SK-N-SH (cell line): ENCODE data around the gene TIGIT. TPM values are rescaled to one million over a fixed set of nuclear protein-coding genes. Genes with fewer than 3 reads are reported as not detected.

Source experiments
- CTCF ChIA-PET: fragments of 300-600, 350-600 bp; formaldehyde crosslinking; extraction: SDS; loops from one replicate; lab custom pipeline; 2021; lab: Yijun Ruan, JAX
- POLR2A ChIA-PET: fragments of 350-600 bp; sonication (Branson Sonifier 250); formaldehyde crosslinking; extraction: SDS; loops from one replicate; lab custom pipeline; 2020; ENCODE audit warnings: antibody characterized with exemption, inconsistent platforms; lab: Yijun Ruan, JAX
- DNase-seq: peaks from one replicate; pipeline ENCODE4 v3.0.0; 2012
- H2AFZ ChIP-seq: fragments of 200-600 bp; sonication (generic); 2 replicates; pipeline ENCODE4 v1.8.1; 2016; ENCODE audit warnings: antibody characterized with exemption, mild to moderate bottlenecking, low read depth
- H3F3A ChIP-seq: fragments of 200-600 bp; sonication (generic); replicated peaks from 2 replicates; pipeline ENCODE3; 2016; ENCODE audit warnings: antibody characterized with exemption, mild to moderate bottlenecking; ENCODE audit not compliant: insufficient read depth
- H3K27ac ChIP-seq, 2 experiments: fragments of 200-500 bp in 1 of 2; fragments of 200-600 bp in 1 of 2; sonication (Bioruptor generic) in 1 of 2; sonication (generic), shearing (Covaris generic) in 1 of 2; 2 replicates each; pipeline versions ENCODE4 v1.5.1 to v1.6.1; 2014 to 2016; ENCODE audit warnings: low read depth in 2 of 2, inconsistent platforms in 1 of 2, low read length in 1 of 2, mild to moderate bottlenecking in 1 of 2, mixed read lengths in 1 of 2
- H3K27me3 ChIP-seq: fragments of 200-600 bp; sonication (generic), shearing (Covaris generic); 2 replicates; pipeline ENCODE4 v1.6.1; 2016; ENCODE audit warnings: mixed run types; ENCODE audit not compliant: insufficient read depth
- H3K36me3 ChIP-seq, 2 experiments: fragments of 200-500 bp in 1 of 2; fragments of 200-600 bp in 1 of 2; sonication (Bioruptor generic) in 1 of 2; sonication (generic) in 1 of 2; replicated peaks in 1 of 2; 2 replicates each; pipeline versions ENCODE3 to v1.5.1; 2014 to 2016; ENCODE audit warnings: low read length in 1 of 2, mild to moderate bottlenecking in 1 of 2; ENCODE audit not compliant: insufficient read depth in 2 of 2, control insufficient read depth in 1 of 2
- H3K4me1 ChIP-seq, 2 experiments: fragments of 200-500 bp in 1 of 2; fragments of 200-600 bp in 1 of 2; sonication (Bioruptor generic) in 1 of 2; sonication (generic), shearing (Covaris generic) in 1 of 2; 2 replicates each; pipeline versions ENCODE4 v1.5.1 to v1.6.1; 2014 to 2016; ENCODE audit warnings: low read depth in 1 of 2, low read length in 1 of 2, mixed run types in 1 of 2; ENCODE audit not compliant: insufficient read depth in 2 of 2, control insufficient read depth in 1 of 2
- H3K4me2 ChIP-seq: fragments of 200-600 bp; sonication (generic), shearing (Covaris generic); 2 replicates; pipeline ENCODE4 v1.6.1; 2017; ENCODE audit warnings: mixed run types
- H3K4me3 ChIP-seq, 2 experiments: fragments of 200-500 bp in 1 of 2; fragments of 200-600 bp in 1 of 2; sonication (Bioruptor generic) in 1 of 2; sonication (generic), shearing (Covaris generic) in 1 of 2; 2 replicates each; pipeline versions ENCODE4 v1.5.1 to v1.8.1; 2014 to 2016; ENCODE audit warnings: low read depth in 2 of 2, inconsistent platforms in 1 of 2, low read length in 1 of 2, mild to moderate bottlenecking in 1 of 2, mixed read lengths in 1 of 2, moderate library complexity in 1 of 2
- H3K79me2 ChIP-seq: fragments of 200-600 bp; sonication (generic); 2 replicates; pipeline ENCODE4 v1.8.1; 2017; ENCODE audit warnings: mild to moderate bottlenecking; ENCODE audit not compliant: insufficient read depth
- H3K9ac ChIP-seq: fragments of 200-600 bp; sonication (generic); 2 replicates; pipeline ENCODE4 v1.6.1; 2017; ENCODE audit warnings: mixed run types
- H3K9me2 ChIP-seq: fragments of 200-600 bp; sonication (generic); 2 replicates; pipeline ENCODE4 v1.6.1; 2017; ENCODE audit warnings: mixed run types
- H3K9me3 ChIP-seq: fragments of 200-600 bp; sonication (generic); 2 replicates; pipeline ENCODE4 v1.6.1; 2017; ENCODE audit warnings: mixed run types, mild to moderate bottlenecking, moderate library complexity
- H4K20me1 ChIP-seq: fragments of 200-600 bp; sonication (generic); 2 replicates; pipeline ENCODE4 v1.6.1; 2017; ENCODE audit warnings: mild to moderate bottlenecking, mixed run types; ENCODE audit not compliant: insufficient read depth
- IRF3 ChIP-seq: fragments of 150-350 bp; IDR thresholded peaks from 2 replicates; pipeline ENCODE4 v1.6.1; 2016; ENCODE audit warnings: mild to moderate bottlenecking, low read depth, low read length
- JUND ChIP-seq: IDR thresholded peaks from 2 replicates; pipeline ENCODE4 v1.4.0; 2012
- MEF2A ChIP-seq: IDR thresholded peaks from 2 replicates; pipeline ENCODE4 v1.4.0; 2012; ENCODE audit warnings: low read depth, borderline replicate concordance
- MXI1 ChIP-seq: IDR thresholded peaks from 2 replicates; pipeline ENCODE4 v1.6.1; 2012; ENCODE audit warnings: mild to moderate bottlenecking, low read depth, low read length, improper control_type of control experiment
- NFIC ChIP-seq: IDR thresholded peaks from 2 replicates; pipeline ENCODE4 v1.4.0; 2012; ENCODE audit warnings: borderline replicate concordance
- REST ChIP-seq: IDR thresholded peaks from 2 replicates; pipeline ENCODE4 v1.6.1; 2012; ENCODE audit warnings: mild to moderate bottlenecking, low read depth, low read length, moderate library complexity
- SIN3A ChIP-seq: IDR thresholded peaks from 2 replicates; pipeline ENCODE4 v1.6.1; 2012; ENCODE audit warnings: low read depth, mild to moderate bottlenecking, low read length, moderate library complexity, borderline replicate concordance
- SMC3 ChIP-seq: IDR thresholded peaks from 2 replicates; pipeline ENCODE4 v1.6.1; 2012; ENCODE audit warnings: low read depth, low read length, improper control_type of control experiment
- WGBS: methylation state at CpG from one replicate; pipeline ENCODE4 v1.1.6; 2017; ENCODE audit warnings: low lambda C conversion rate; 5-methylcytosine and 5-hydroxymethylcytosine counted together
- polyA plus RNA-seq, 3 experiments: library from polyadenylated mRNA; depleted of rRNA; stranded (reverse); fragments of >200 nt; gene quantifications; 2 replicates each; pipeline ENCODE4 v1.2.3, GENCODE V29; 2012

TIGIT gene
- polyA plus RNA-seq, 1 of the 3 experiments (the other 2 are of a cell fraction), result not detected

- TF ChIP-seq SMC3 (no peak), SIN3A (no peak), REST (no peak), MXI1 (no peak), MEF2A (no peak), IRF3 (no peak), JUND (no peak)
- no peak for DNase-seq
- H3K4me2 ChIP-seq, result no peak overlapping the region
- peaks cover 0 to 2% of the 10 kb centered on the region in 2 experiments; a peak in 2 of 4 replicates for H3K4me1 ChIP-seq
- WGBS, result 94% methylated on average over 2 of the region's 2 CpGs
- H3K4me3 ChIP-seq, result no peak overlapping the region
- CTCF ChIA-PET, result interaction anchor here (0.9 kb wide), 1 partner anchor 15 kb away, joined by 3 read pairs; no protein-coding TSS in a partner anchor
- no peak overlapping the region for H3K9ac ChIP-seq
- no peaks in the 10 kb centered on the region for H3K9me3 ChIP-seq
- no peaks in the 10 kb centered on the region for H4K20me1 ChIP-seq
- H2AFZ ChIP-seq, result no peak overlapping the region
- POLR2A ChIA-PET, result no interaction called here
- H3K79me2 ChIP-seq, result no peaks in the 10 kb centered on the region
- H3K27ac ChIP-seq, result no peak overlapping the region
- H3K9me2 ChIP-seq, result no peaks in the 10 kb centered on the region
- H3K36me3 ChIP-seq, result peaks cover 0 to 2% of the 10 kb centered on the region in 2 experiments
- H3F3A ChIP-seq, result no peaks in the 10 kb centered on the region
- H3K27me3 ChIP-seq, result no peaks in the 10 kb centered on the region
These were observed 20.5 kb downstream of the TIGIT start for GRCh38 chr3:114314282-114314681.

GRCh38 chr3:114318295-114318694 is 24.5 kb downstream of the TIGIT start:
- Histone ChIP-seq H3K27me3 (no peaks in the 10 kb centered on the region), H3K27ac (no peak overlapping the region), H3K79me2 (no peaks in the 10 kb centered on the region), H4K20me1 (no peaks in the 10 kb centered on the region), H3K4me1 (peaks cover 0 to 9% of the 10 kb centered on the region in 2 experiments; a peak in 2 of 4 replicates), H2AFZ (no peak overlapping the region), H3K9ac (no peak overlapping the region), H3F3A (no peaks in the 10 kb centered on the region), H3K36me3 (peaks cover 0 to 2% of the 10 kb centered on the region in 2 experiments), H3K9me2 (no peaks in the 10 kb centered on the region), H3K4me3 (no peak overlapping the region), H3K4me2 (no peak overlapping the region), H3K9me3 (no peaks in the 10 kb centered on the region)
- ChIA-PET CTCF (interaction anchor here (0.6 to 2.1 kb wide), 2 partner anchors 19 to 188 kb away, joined by 3 to 4 read pairs; no protein-coding TSS in a partner anchor), POLR2A (no interaction called here)
- no peak for TF ChIP-seq REST
- TF ChIP-seq NFIC, result no peak
- DNase-seq, result no peak
- 91% methylated on average over 5 of the region's 5 CpGs for WGBS
